Stimulated activated CD4-positive, alpha-beta T cell treated with anti-CD3 and anti-CD28 coated beads, Interleukin-2, amount 100 ng/mL, for 24 hours (primary cell): ENCODE data around the gene DMXL2.
"Not testable (repeated sequence)": the region's sequence is repeated elsewhere in the genome, so short reads cannot be mapped to it uniquely, and the experiment has no call there.

Source experiments
- DNase-seq, 2 donors: peaks; one replicate each; pipeline ENCODE4 v3.0.0-alpha.2; 2020

DMXL2 gene

DNA sequence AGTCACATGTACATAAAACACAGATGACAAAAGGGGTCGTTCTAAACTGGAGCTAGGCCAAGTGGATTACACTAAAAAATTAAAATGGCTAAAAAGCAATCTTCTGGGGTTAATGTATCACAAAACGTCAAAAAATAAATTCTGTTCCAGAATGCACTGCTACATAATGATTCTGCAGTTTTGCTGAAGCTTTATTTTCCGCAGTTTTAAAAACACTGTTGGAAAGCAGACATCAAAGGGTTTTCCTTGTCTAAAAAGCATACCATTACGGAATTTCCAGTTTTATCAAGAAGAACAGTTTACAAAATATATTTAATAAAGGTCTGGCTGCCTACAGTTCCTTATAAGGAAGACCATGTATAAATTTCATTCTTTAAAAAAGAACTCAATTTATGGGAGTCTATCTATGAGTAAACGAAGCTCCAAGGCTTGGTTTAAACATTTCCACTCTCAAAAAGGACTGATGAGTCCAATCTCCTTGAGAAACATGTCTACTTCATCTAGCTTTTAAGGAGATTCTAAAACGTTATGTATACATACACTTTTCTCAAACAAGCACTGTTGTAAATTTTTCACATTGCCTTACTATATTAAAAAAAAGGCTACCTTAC is 1.3 kb downstream of the DMXL2 start:
- no peak for DNase-seq

DNA sequence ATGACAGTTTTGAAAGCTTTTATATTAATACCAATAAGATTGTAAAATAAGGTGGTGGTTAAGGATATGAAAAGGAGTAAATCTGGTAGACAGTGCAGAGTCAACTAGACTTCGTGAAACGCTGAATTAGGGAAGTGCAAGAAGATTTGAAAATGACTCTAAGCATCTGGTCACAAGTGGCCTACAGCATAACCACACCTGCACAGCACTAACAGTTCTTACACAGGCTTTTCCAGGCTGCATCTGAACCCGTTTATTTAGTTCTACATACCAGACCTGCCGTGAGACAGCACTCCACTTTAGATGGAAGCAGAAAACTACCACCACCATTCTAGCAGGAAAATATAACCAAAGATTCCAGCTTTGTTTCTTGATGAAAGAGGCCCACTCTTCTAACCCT is 1.9 kb downstream of the DMXL2 start:
- no peak for DNase-seq

DNA sequence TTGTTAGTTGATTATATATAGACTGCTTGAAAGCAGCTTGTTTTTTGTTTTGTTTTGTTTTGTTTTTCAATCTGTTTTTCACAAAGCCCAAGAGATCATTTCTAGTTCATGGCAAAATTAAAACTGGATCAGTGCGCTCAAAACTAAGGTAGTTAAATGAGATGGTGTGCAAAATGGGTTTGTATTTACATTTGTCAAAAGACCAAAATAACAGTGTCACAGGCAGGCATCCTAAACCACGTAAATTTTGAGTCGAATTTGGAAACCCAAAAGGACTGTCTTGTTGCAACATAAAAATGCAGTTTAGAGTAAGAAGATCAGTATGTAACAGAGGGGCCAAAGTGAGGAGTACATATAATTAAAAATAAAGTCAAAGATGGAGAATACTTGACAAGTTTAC is 2.4 kb downstream of the DMXL2 start:
- DNase-seq = no peak

GRCh38 chr15:51619331-51620035 is 3.1 kb downstream of the DMXL2 start:
- DNase-seq = no peak

DNA sequence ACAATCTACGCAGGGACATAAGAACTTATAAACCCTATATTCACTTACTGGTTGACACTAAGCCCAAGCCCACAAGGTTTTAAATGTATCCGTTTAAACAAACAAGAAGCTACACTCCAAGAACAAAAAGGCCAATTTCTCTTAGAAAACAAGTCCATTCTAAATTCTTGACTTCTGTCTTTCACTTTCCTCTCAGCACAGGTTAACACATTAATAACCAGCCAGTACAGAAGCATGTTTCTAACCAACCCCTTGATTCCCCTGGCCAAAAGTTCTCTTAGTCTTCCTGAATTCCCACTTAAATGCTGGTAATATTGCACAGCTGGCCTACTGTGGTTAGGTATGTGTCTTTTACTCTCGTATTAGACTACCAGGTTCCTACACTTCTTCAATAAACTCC is 4.7 kb downstream of the DMXL2 start:
- DNase-seq = no peak

DNA sequence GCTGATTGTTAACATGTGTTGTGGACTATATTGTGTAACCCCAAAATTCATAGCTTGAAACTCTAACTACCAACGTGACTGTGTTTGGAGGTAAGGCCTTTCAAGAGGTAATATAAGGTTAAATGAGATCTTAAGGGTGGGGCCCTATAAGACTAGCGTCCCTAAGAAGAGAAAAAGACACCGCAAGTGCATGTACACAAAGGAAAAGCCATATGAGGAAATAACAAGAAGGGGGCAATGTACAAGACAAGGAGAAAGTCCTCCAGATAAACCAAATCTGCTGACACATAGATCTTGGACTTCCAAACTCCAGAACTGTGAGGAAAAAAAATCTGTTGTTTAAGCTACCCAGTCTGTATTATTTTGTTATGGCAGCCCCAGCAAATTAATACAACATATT is 8.6 kb downstream of the DMXL2 start:
- DNase-seq = no peak

GRCh38 chr15:51612669-51613068 is 9.9 kb downstream of the DMXL2 start:
- not testable (repeated sequence) for DNase-seq

DNA sequence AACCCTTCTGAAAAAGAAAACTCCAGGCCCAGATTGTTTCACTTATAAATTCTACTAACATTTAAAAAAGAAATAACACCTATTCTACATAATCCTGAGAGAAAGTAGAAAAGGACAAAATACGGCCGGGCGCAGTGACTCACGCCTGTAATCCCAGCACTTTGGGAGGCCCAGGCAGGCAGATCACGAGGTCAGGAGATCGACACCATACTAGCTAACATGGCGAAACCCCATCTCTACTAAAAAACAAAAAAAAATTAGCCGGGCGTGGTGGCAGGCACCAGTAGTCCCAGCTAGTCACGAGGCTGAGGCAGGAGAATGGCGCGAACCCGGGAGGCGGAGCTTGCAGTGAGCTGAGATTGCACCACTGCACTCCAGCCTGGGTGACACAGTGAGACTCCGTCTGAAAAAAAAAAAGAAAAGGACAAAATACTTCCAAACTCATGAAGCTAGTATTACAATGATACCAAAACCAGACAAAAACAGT is 19.1 kb downstream of the DMXL2 start:
- not testable (repeated sequence) for DNase-seq

GRCh38 chr15:51603002-51603401 is 19.6 kb downstream of the DMXL2 start:
- DNase-seq = no peak

DNA sequence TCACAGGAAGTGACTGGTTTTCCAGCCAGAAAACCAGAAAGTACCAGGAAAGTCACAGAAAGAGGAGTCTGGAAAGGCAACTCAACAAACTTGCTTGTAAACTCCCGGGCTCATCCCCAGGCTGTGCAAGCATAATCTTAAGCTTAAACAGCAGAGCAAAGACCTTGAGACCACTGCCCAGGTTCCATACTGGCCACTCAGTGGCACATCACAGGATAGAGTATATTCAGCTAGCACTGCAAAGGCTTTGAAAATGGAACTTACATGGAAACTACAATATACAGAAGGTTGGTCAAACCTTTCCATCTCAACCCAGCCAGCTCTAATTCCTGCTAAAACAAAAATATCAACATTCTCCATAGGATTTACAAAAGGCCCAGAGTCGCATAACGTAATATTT is 20.1 kb downstream of the DMXL2 start:
- no peak for DNase-seq

GRCh38 chr15:51601801-51602200 is 20.8 kb downstream of the DMXL2 start:
- DNase-seq = no peak

- DNase-seq = no peak
Measured at GRCh38 chr15:51600114-51600513, 22.5 kb downstream of the DMXL2 start.

DNA sequence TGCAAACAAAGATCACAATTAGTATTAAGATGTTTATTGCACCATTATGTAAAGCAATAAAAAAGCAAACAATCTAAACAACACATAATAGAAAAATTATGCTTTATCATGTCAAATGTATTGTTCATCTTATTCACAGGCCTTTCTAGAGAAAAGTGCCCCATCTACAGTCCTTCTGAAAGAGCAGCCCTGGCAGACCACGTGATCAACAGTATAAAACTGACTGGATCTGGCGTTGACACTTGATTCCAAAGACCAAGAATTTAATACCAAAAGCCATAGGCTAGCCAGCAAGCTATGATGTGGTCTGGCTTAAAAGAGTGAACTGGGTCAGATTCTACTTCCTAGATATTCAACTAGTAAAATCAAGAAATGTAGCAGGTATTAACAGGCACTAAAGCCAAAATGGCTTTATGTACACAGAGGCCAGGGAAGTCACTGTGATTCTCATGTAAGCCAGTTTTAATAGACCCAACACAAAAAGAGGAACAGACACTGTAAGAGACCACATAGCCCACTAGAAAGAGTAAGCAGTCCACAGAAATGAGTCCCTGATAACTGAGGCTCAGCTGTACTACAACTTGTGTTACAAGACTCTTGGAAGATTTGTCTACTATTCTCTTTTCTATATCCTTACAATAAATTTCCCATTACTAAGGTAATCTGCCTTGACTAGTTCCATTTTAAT is 32.5 kb downstream of the DMXL2 start:
- no peak for DNase-seq

DNA sequence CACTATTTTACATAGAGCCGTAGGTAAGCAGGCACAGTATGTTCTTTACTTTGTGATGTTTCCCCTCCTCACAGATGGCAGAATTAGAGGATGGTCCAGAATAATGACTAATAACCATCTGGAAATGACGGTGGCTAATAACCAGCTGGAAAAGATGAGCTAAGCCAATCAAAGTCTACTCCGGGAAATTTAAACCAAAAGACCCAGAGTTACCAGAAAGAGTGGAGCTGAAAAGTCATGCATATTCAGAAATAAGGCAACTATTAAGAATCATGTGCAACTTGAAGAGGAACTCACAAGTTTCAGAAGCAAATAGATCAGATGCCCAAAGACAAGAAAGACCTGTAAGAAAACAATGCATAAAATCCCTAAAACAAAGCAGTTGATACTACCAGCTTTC is 33.6 kb downstream of the DMXL2 start:
- DNase-seq = no peak

DNA sequence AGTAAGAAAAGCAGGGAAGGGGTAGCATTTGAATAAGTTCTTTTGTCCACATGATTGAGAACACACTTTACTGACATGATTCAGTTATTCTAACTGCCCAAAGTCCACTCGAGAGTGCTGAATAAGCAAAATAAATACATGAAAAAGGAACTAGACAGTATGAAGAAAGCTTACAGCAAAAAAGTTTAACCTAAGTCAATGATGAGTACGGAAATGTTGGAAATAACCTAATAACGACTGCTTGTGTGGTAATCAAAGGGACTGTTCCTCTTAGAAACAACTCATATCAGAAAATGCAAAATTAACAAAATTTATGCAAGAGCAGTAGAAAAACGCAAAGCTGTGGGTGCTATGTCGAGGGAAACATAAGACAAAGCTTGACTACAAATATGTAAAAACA is 36.6 kb downstream of the DMXL2 start:
- DNase-seq = no peak

DNA sequence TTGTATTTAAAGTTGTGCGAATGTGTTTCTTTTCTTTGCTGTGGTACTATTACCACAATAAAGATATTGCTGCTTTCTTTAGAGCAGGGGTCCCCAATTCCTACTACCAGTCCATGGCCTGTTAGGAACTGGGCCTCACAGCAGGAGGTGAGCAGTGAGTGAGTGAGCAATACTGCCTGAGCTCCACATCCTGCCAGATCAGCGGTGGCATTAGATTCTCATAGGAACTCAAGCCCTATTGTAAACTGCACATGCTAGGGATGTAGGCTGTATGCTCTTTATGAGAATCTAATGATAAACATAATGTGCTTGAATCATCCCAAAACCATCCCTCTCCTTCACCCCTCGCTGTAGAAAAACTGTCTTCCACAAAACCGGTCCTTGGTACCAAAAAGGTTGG is 41.6 kb downstream of the DMXL2 start:
- DNase-seq = no peak

- no peak for DNase-seq
Measured at GRCh38 chr15:51580385-51580784, 42.2 kb downstream of the DMXL2 start.

DNA sequence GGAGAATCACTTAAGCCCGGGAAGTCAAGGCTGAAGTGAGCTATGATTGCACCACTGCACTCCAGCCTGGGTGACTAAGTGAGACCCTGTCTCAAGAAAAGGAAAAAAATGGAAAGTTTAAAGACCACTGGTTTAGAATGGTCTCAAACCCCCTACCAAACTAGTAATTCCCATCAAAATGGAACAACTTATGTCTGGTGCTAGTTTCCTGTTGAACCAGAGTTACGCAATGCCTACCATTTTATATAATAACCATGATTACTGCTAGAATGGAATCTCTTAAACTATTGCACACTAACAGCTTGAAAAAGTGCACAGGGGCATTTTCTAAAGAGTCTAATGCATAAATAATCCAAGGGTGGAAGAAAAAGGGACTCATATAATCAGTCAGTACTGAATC is 43.6 kb downstream of the DMXL2 start:
- no peak for DNase-seq

DNA sequence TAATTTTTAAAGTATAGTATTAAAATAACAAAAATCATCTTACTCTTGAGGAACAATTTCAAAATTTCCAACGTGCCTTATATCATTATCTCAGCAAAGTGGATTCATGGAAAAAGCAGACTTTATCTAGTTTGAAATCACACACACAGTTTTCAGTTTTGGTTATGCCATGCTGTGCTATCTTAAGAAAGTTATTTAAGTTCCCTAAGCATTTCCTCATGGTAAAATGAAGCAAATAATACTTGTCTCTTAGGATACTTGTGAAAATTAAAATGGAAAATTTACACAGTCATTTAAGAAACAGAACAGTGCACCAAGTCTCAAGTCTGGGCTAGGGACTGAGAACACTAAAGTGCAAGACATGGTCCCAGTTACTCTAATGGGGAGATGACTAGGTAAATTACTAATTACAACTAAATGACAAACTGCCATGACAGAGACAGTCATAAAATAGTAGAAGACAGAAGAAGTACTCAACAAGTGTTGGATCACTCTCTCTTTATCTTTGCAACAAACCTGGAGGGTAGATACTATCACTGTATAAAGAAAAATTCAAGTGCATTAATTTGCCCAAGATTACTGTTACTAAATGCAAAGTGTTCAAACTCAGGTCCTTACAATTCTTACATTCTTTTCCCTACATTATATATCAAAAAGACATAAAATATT is 44.8 kb downstream of the DMXL2 start:
- DNase-seq = no peak

GRCh38 chr15:51576911-51577500 is 45.6 kb downstream of the DMXL2 start:
- no peak for DNase-seq

DNA sequence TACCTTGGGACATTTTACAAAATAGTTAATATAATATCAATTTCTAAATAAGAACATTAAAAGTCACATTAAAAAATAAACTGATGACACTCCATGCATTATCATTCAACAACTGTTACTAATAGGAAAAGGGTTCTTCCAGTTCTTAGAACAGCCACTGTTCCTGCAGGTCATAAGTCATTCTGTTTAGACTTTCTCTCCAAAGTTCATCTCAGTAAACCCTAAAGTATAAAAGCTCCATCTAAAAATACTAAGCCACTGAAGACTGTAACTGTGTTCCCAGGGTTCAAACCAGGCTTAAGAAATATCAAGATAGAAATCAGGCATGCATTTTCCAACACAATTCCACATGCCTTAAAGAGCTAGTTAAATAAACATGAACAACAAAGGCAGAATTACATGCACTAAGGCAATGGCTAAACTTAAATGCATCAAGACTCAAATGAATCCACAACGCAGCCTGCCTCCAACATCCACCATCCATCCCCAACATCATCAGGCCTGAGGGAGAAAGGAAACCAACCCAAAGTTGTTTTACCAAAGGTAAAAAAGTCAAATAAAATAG is 46.2 kb downstream of the DMXL2 start:
- no peak for DNase-seq

- DNase-seq = no peak
Measured at GRCh38 chr15:51575775-51576174, 46.8 kb downstream of the DMXL2 start.

DNA sequence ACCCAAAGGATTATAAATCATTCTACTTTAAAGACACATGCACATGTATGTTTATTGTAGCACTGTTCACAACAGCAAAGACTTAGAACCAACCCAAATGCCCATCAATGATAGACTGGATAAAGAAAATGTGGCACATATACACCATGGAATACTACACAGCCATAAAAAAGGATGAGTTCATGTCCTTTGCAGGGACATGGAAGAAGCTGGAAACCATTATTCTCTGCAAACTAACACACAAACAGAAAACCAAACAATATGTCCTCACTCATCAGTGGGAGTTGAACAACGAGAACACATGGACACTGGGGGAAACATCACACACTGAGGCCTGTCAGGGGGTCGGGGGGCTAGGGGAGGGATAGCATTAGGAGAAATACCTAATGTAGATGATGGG is 49.2 kb downstream of the DMXL2 start:
- DNase-seq = not testable (repeated sequence)
